A549 (cell line): ENCODE measurements around the gene TBXT. TPM values are rescaled to one million over a fixed set of nuclear protein-coding genes. Genes with fewer than 3 reads are reported as not detected.

Source experiments
- ATAC-seq, 2 experiments: fragments of 200-7000 bp in 1 of 2; fragments of >200 bp in 1 of 2; cut with Nextera tagmentation in 1 of 2; cut with Tn5 transposase in 1 of 2; 3 replicates each; pipeline versions ENCODE4 v1.8.0 to v1.9.1; 2018 to 2020; ENCODE audit warnings: mild to moderate bottlenecking in 1 of 2, moderate library complexity in 1 of 2
- CTCF ChIA-PET: fragments of 300-600 bp; sonication (Branson Sonifier 250); formaldehyde crosslinking; extraction: SDS; loops from one replicate; lab custom pipeline; 2021; ENCODE audit warnings: antibody characterized with exemption, inconsistent platforms; lab: Yijun Ruan, JAX
- POLR2A ChIA-PET: fragments of 350-600 bp; formaldehyde crosslinking; extraction: SDS; loops from one replicate; lab custom pipeline; 2021; ENCODE audit warnings: antibody characterized with exemption, inconsistent platforms; lab: Yijun Ruan, JAX
- DNase-seq, 2 experiments: peaks; one replicate each; pipeline versions ENCODE4 v3.0.0 to v3.0.0-alpha.2; 2011 to 2016; ENCODE audit warnings: low read depth in 1 of 2, low spot score in 1 of 2
- FAIRE-seq: peaks from 2 replicates; lab custom pipeline; 2011; peaks lifted over from hg19 to GRCh38; lab: Jason Lieb, UNC
- H3K27ac ChIP-seq, 2 experiments: fragments of >200 bp; sonication (Bioruptor Twin); formaldehyde crosslinking; 3 replicates each; pipeline ENCODE4 v1.5.1; 2016 to 2017
- H3K4me1 ChIP-seq: fragments of >200 bp; sonication (Bioruptor Twin); formaldehyde crosslinking; 3 replicates; pipeline ENCODE4 v1.6.1; 2016
- H3K4me2 ChIP-seq: fragments of >200 bp; sonication (Bioruptor Twin); formaldehyde crosslinking; 3 replicates; pipeline ENCODE4 v1.6.1; 2016
- H3K4me3 ChIP-seq: fragments of >200 bp; sonication (Bioruptor Twin); formaldehyde crosslinking; 3 replicates; pipeline ENCODE4 v1.5.1; 2016
- H3K9me3 ChIP-seq: fragments of >200 bp; sonication (Bioruptor Twin); formaldehyde crosslinking; 3 replicates; pipeline ENCODE4 v1.6.1; 2016
- CEBPB ChIP-seq, 2 experiments: fragments of >200 bp in 1 of 2; sonication (Bioruptor Twin) in 1 of 2; formaldehyde crosslinking in 1 of 2; IDR thresholded peaks; 2 replicates each; pipeline ENCODE4 v1.6.1; 2012 to 2016
- CHD4 ChIP-seq: fragments of 200-600 bp; sonication (generic); IDR thresholded peaks from 2 replicates; pipeline ENCODE4 v1.6.1; 2016; ENCODE audit warnings: antibody characterized with exemption, mild to moderate bottlenecking, borderline replicate concordance
- HES2 ChIP-seq: fragments of >200 bp; sonication (Bioruptor Twin); formaldehyde crosslinking; IDR thresholded peaks from 2 replicates; pipeline ENCODE4 v1.6.1; 2016
- HEYL ChIP-seq: fragments of 250-450 bp; sonication (Bioruptor Pico); IDR thresholded peaks from 2 replicates; pipeline ENCODE4 v1.8.0; 2021; ENCODE audit warnings: mild to moderate bottlenecking, moderate library complexity
- JUN ChIP-seq, 2 experiments: fragments of >200 bp; sonication (Bioruptor Twin); formaldehyde crosslinking; IDR thresholded peaks; 2 replicates in 1 of 2; 3 replicates in 1 of 2; pipeline ENCODE4 v1.6.1; 2016 to 2017
- MAZ ChIP-seq: fragments of 150-350 bp; IDR thresholded peaks from 2 replicates; pipeline ENCODE4 v1.6.1; 2014; ENCODE audit warnings: antibody characterized with exemption, low read depth, low read length, borderline replicate concordance
- NPAS2 ChIP-seq: fragments of 250-450 bp; sonication (Bioruptor Pico); IDR thresholded peaks from 2 replicates; pipeline ENCODE4 v1.8.0; 2022; ENCODE audit warnings: mild to moderate bottlenecking, moderate library complexity, borderline replicate concordance
- RCOR1 ChIP-seq: fragments of 150-350 bp; IDR thresholded peaks from 2 replicates; pipeline ENCODE4 v1.6.1; 2014; ENCODE audit warnings: antibody characterized with exemption, low read length, low read depth
- TP53 ChIP-seq: fragments of 250-450 bp; sonication (Bioruptor Pico); IDR thresholded peaks from 2 replicates; pipeline ENCODE4 v1.5.0; 2021; ENCODE audit warnings: mild to moderate bottlenecking, moderate library complexity
- WGBS: methylation state at CpG from one replicate; pipeline ENCODE4 v1.1.6; 2017; ENCODE audit errors: missing lambda C conversion rate; 5-methylcytosine and 5-hydroxymethylcytosine counted together
- polyA plus RNA-seq, 4 experiments: library from polyadenylated mRNA; depleted of rRNA in 3 of 4; stranded (reverse); fragments of >200 nt; fragmentation: RNase III in 1 of 4; extraction: RNeasy Plus Mini Kit Qiagen cat#74134 plus additional on column Dnase treatment in 1 of 4; gene quantifications; 2 replicates in 3 of 4; 3 replicates in 1 of 4; pipeline ENCODE4 v1.2.3, GENCODE V29; 2011 to 2017
- small RNA-seq, 6 experiments: library from RNA; depleted of rRNA; stranded (forward); fragments of <200 nt; gene quantifications; one replicate each; pipeline ENCODE3, GENCODE V24; 2012
- TF ChIP-seq, protein P1 (sequence below): fragments of 250-450 bp; sonication (Bioruptor Pico); IDR thresholded peaks from 2 replicates; pipeline ENCODE4 v1.5.0; 2021; ENCODE audit warnings: mild to moderate bottlenecking, moderate library complexity, borderline replicate concordance
- TF ChIP-seq, protein P2 (sequence below): fragments of 150-350 bp; IDR thresholded peaks from 2 replicates; pipeline ENCODE4 v1.6.1; 2014; ENCODE audit warnings: low read depth, mild to moderate bottlenecking, low read length

The TBXT gene
- polyA plus RNA-seq, 2 of the 4 experiments (the other 2 are of a cell fraction), result not detected

DNA sequence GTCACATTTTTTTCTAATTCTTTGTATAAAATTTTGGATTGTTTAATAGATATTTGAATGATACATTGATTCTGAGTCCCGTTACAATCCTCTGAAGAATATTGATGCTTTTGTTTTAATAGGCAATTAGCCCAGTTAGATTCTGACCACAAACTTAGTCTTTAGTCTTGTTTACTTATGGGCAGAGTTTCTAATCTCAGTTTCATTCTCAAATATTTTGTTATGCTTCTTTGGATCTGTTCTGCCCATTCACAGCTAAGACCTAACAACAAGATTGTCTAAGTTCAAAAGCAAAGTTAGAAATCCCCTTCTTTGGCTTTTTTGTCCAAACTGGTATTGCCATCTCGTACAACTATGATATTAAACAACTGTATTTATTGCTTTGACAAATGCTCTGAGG, 58.0 kb downstream of the TBXT start:
- no peaks in the 10 kb centered on the region for H3K9me3 ChIP-seq
- ChIA-PET CTCF (no interaction called here), POLR2A (no interaction called here)
- H3K4me2 ChIP-seq, result no peak overlapping the region
- H3K27ac ChIP-seq, result no peak overlapping the region
- TF ChIP-seq MAZ (no peak), CHD4 (no peak), HEYL (CRISPR knock-in tag) (no peak), RCOR1 (no peak), CEBPB (IDR thresholded peaks at IDR 0.05) (no peak), HES2 (no peak), NPAS2 (no peak), JUN (IDR thresholded peaks at IDR 0.05) (no peak), TP53 (CRISPR knock-in tag) (no peak)
- TF ChIP-seq, protein P1, sequence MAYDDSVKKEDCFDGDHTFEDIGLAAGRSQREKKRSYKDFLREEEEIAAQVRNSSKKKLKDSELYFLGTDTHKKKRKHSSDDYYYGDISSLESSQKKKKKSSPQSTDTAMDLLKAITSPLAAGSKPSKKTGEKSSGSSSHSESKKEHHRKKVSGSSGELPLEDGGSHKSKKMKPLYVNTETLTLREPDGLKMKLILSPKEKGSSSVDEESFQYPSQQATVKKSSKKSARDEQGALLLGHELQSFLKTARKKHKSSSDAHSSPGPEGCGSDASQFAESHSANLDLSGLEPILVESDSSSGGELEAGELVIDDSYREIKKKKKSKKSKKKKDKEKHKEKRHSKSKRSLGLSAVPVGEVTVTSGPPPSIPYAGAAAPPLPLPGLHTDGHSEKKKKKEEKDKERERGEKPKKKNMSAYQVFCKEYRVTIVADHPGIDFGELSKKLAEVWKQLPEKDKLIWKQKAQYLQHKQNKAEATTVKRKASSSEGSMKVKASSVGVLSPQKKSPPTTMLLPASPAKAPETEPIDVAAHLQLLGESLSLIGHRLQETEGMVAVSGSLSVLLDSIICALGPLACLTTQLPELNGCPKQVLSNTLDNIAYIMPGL (CRISPR knock-in tag), result no peak
- TF ChIP-seq, protein P2, sequence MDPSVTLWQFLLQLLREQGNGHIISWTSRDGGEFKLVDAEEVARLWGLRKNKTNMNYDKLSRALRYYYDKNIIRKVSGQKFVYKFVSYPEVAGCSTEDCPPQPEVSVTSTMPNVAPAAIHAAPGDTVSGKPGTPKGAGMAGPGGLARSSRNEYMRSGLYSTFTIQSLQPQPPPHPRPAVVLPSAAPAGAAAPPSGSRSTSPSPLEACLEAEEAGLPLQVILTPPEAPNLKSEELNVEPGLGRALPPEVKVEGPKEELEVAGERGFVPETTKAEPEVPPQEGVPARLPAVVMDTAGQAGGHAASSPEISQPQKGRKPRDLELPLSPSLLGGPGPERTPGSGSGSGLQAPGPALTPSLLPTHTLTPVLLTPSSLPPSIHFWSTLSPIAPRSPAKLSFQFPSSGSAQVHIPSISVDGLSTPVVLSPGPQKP, result no peak
- H3K4me1 ChIP-seq, result peaks cover 14% of the 10 kb centered on the region
- no peak overlapping the region for H3K4me3 ChIP-seq
- DNase-seq, result no peak
- FAIRE-seq, result no peak
- WGBS, result 60% methylated on average over 2 of the region's 2 CpGs
- ATAC-seq, result no peak

Small RNAs within 50 kb of the gene (small RNA-seq; reads per million reads assigned to genes)
- gene RNU6-153P, result 0 reads per million in 6 experiments

Other genes starting within 250 kb of the TBXT start
- 0.07 and 0.13 TPM in 2 replicates for gene PRR18, start 140.5 kb upstream of the TBXT start, polyA plus RNA-seq (2011; rRNA removed)
- gene PRR18, start 140.5 kb upstream of the TBXT start, polyA plus RNA-seq (2017; fragmentation: RNase III; extraction: RNeasy Plus Mini Kit Qiagen cat#74134 plus additional on column Dnase treatment), result 0.04 to 0.08 TPM (median 0.08 TPM) in 3 replicates
- gene SFT2D1, start 174.7 kb upstream of the TBXT start, polyA plus RNA-seq (2011; rRNA removed), result 61.6 and 74.4 TPM in 2 replicates
- 39.8 to 48.1 TPM (median 47.3 TPM) in 3 replicates for gene SFT2D1, start 174.7 kb upstream of the TBXT start, polyA plus RNA-seq (2017; fragmentation: RNase III; extraction: RNeasy Plus Mini Kit Qiagen cat#74134 plus additional on column Dnase treatment)
- 5.1 and 7.7 TPM in 2 replicates for gene MPC1, start 215.1 kb upstream of the TBXT start, polyA plus RNA-seq (2011; rRNA removed)
- gene MPC1, start 215.1 kb upstream of the TBXT start, polyA plus RNA-seq (2017; fragmentation: RNase III; extraction: RNeasy Plus Mini Kit Qiagen cat#74134 plus additional on column Dnase treatment), result 4.4 to 4.9 TPM (median 4.8 TPM) in 3 replicates